DOHH2 (cell line): Measurements from ENCODE around the gene QRFPR.

Experiments
- EZH2phosphoT487 ChIP-seq: fragments of 200-600 bp; sonication (generic); IDR thresholded peaks from 2 replicates; pipeline ENCODE4 v1.6.1; 2017; ENCODE audit warnings: borderline replicate concordance, mild to moderate bottlenecking, antibody characterized with exemption, low read length, moderate library complexity, mixed read lengths
- TF ChIP-seq, protein P1 (sequence below): fragments of 200-600 bp; sonication (generic); IDR thresholded peaks from one replicate; pipeline ENCODE4 v1.5.1; 2014; ENCODE audit warnings: antibody characterized with exemption, mild to moderate bottlenecking, low read depth, low read length; ENCODE audit not compliant: poor library complexity, severe bottlenecking

DNA sequence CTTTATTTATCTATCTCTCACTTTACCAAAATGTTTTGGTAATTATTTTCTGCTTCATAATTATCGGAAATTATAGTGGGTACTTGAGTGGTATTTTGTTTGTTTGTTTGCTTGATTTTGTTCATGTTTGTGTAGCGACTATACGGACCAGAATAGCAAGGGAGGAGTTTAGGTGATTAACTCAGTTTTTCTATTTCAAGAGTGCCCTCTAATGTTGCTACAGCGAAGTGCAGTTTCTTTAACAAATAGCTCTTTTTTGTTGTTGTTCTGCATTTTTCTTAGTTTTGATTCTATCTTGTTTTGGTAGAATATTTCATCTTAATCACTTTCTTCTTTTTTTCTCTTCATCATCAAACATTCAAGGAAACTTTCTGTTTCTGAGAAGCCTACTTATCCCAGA is 40.8 kb upstream of the QRFPR start:
- TF ChIP-seq, protein P1, sequence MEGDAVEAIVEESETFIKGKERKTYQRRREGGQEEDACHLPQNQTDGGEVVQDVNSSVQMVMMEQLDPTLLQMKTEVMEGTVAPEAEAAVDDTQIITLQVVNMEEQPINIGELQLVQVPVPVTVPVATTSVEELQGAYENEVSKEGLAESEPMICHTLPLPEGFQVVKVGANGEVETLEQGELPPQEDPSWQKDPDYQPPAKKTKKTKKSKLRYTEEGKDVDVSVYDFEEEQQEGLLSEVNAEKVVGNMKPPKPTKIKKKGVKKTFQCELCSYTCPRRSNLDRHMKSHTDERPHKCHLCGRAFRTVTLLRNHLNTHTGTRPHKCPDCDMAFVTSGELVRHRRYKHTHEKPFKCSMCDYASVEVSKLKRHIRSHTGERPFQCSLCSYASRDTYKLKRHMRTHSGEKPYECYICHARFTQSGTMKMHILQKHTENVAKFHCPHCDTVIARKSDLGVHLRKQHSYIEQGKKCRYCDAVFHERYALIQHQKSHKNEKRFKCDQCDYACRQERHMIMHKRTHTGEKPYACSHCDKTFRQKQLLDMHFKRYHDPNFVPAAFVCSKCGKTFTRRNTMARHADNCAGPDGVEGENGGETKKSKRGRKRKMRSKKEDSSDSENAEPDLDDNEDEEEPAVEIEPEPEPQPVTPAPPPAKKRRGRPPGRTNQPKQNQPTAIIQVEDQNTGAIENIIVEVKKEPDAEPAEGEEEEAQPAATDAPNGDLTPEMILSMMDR = no peak
- TF ChIP-seq EZH2phosphoT487 = no peak
